Thoracic aorta (tissue), 2 donors: ENCODE measurements around the gene TBATA. TPM values are rescaled to one million over a fixed set of nuclear protein-coding genes. Genes with fewer than 3 reads are reported as not detected.

Source experiments
- ATAC-seq: fragments of 150-250 bp; one replicate; pipeline ENCODE4 v1.8.0; 2017; ENCODE audit warnings: low read depth; ENCODE audit not compliant: insufficient number of reproducible peaks, low FRiP score
- DNase-seq: peaks from one replicate; pipeline ENCODE4 v3.0.0-alpha.2; 2020; ENCODE audit warnings: low spot score
- H3K27ac ChIP-seq, 2 donors: fragments of 200-600 bp; sonication (generic); 1 replicate in 1 of 2; 2 replicates in 1 of 2; pipeline ENCODE4 v1.5.1; 2016; ENCODE audit warnings: mild to moderate bottlenecking in 2 of 2, moderate library complexity in 2 of 2
- H3K27me3 ChIP-seq: fragments of 200-600 bp; sonication (generic); replicated peaks from 2 replicates; pipeline ENCODE4 v1.6.0; 2016; ENCODE audit warnings: mild to moderate bottlenecking; ENCODE audit not compliant: insufficient read depth
- H3K36me3 ChIP-seq: fragments of 200-600 bp; sonication (generic); one replicate; pipeline ENCODE4 v1.5.1; 2016
- H3K4me1 ChIP-seq, 2 donors: fragments of 200-600 bp; sonication (generic); 1 replicate in 1 of 2; 2 replicates in 1 of 2; pipeline versions ENCODE4 v1.5.1 to v1.6.0; 2016; ENCODE audit warnings: low read depth in 2 of 2, mild to moderate bottlenecking in 1 of 2; ENCODE audit not compliant: control insufficient read depth in 1 of 2
- H3K4me3 ChIP-seq: fragments of 200-600 bp; sonication (generic); 2 replicates; pipeline ENCODE4 v1.5.1; 2016; ENCODE audit warnings: mild to moderate bottlenecking
- H3K9me3 ChIP-seq: fragments of 200-600 bp; sonication (generic); 2 replicates; pipeline ENCODE4 v1.5.1; 2016
- total RNA-seq, 2 donors: library from RNA; depleted of rRNA; stranded (reverse); fragments of >200 nt; gene quantifications; one replicate each; pipeline versions ENCODE4 v1.1.0 to v1.2.3, GENCODE V29; 2016
- TF ChIP-seq, protein P1 (sequence below): fragments of 200-600 bp; sonication (generic); IDR thresholded peaks from one replicate; pipeline ENCODE4 v1.5.1; 2019; ENCODE audit warnings: antibody characterized with exemption

TBATA gene
- total RNA-seq, 2 donors from 2014 or later, result not detected

GRCh38 chr10:70774810-70775678 is 10.1 kb downstream of the TBATA start:
- no peak overlapping the region for H3K4me3 ChIP-seq
- no peak for DNase-seq
- H3K36me3 ChIP-seq, result no peaks in the 10 kb centered on the region

GRCh38 chr10:70773965-70774809 is 11.0 kb downstream of the TBATA start:
- no peak for ATAC-seq
- H3K27me3 ChIP-seq, result no peaks in the 10 kb centered on the region
- H3K36me3 ChIP-seq, result no peaks in the 10 kb centered on the region
- no peak overlapping the region for H3K27ac ChIP-seq
- no peak for DNase-seq
- TF ChIP-seq, protein P1, sequence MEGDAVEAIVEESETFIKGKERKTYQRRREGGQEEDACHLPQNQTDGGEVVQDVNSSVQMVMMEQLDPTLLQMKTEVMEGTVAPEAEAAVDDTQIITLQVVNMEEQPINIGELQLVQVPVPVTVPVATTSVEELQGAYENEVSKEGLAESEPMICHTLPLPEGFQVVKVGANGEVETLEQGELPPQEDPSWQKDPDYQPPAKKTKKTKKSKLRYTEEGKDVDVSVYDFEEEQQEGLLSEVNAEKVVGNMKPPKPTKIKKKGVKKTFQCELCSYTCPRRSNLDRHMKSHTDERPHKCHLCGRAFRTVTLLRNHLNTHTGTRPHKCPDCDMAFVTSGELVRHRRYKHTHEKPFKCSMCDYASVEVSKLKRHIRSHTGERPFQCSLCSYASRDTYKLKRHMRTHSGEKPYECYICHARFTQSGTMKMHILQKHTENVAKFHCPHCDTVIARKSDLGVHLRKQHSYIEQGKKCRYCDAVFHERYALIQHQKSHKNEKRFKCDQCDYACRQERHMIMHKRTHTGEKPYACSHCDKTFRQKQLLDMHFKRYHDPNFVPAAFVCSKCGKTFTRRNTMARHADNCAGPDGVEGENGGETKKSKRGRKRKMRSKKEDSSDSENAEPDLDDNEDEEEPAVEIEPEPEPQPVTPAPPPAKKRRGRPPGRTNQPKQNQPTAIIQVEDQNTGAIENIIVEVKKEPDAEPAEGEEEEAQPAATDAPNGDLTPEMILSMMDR, result no peak
- no peak overlapping the region for H3K4me3 ChIP-seq
- no peaks in the 10 kb centered on the region for H3K9me3 ChIP-seq
- no peaks in the 10 kb centered on the region for H3K4me1 ChIP-seq

More at GRCh38 chr10:70774810-70775678, 10.1 kb downstream of the TBATA start:
- no peaks in the 10 kb centered on the region for H3K4me1 ChIP-seq
- no peaks in the 10 kb centered on the region for H3K9me3 ChIP-seq
- TF ChIP-seq, protein P1, result no peak
- no peak overlapping the region for H3K27ac ChIP-seq
- no peak for ATAC-seq
- no peaks in the 10 kb centered on the region for H3K27me3 ChIP-seq

DNA sequence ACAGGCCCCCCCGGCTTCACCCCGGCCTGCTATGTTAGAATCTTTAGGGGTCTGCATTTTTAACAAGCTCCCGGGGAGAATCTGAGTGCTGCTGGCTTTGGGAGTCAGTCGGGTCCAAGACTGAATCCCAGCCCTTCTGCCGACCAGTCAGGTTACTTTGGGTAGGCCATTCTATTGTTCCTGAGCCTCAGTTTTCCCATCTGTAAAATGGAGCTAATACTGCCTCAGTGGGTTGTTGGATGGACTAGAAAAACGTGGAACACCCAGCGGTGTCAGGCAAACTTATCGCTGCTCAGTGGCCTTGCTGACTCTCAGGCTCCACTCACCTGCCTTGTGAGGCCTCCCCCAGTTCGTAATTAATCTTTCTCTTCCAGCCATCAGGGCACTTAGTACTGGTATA is 11.7 kb downstream of the TBATA start:
- ATAC-seq, result no peak
- H3K4me3 ChIP-seq, result no peak overlapping the region
- no peak overlapping the region for H3K27ac ChIP-seq
- DNase-seq, result no peak
- no peaks in the 10 kb centered on the region for H3K27me3 ChIP-seq
- no peaks in the 10 kb centered on the region for H3K4me1 ChIP-seq
- no peaks in the 10 kb centered on the region for H3K9me3 ChIP-seq
- TF ChIP-seq, protein P1, result no peak
- no peaks in the 10 kb centered on the region for H3K36me3 ChIP-seq

DNA sequence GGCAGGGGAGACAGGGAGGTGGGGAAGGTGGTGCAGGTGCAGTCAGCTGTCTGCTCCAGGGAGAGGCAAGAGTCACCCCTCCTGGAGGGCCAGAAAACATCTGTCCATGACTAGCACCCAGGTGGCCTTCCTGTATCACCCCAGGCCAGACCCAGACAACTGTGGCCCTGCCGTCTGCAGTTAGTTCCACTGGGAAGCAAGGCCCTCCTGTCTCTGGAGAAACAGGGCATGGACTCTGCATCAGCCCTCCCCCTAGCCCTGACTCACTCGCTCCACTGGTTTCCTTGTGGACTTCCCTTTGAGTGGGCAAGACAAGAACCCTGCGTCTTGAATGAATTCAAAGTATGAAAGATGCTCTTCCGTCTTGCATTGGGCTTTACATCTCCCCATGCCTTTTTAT is 12.6 kb downstream of the TBATA start:
- DNase-seq, result no peak
- TF ChIP-seq, protein P1, result no peak
- ATAC-seq, result no peak
- Histone ChIP-seq H3K36me3 (no peaks in the 10 kb centered on the region), H3K27ac (no peak overlapping the region), H3K4me1 (no peaks in the 10 kb centered on the region), H3K9me3 (no peaks in the 10 kb centered on the region), H3K4me3 (no peak overlapping the region), H3K27me3 (no peaks in the 10 kb centered on the region)
